ENCODE results near the gene OR13J1. TPM values are rescaled to one million over a fixed set of nuclear protein-coding genes. Genes with fewer than 3 reads are reported as not detected.

Gene OR13J1
- total RNA-seq, 1 experiment from 2014 or later = not detected

- TF ChIP-seq STAT6 (CRISPR knock-in tag; conservative IDR thresholded peaks at IDR 0.05; ENCODE audit: low read depth) (no peak), SP1 (CRISPR knock-in tag; conservative IDR thresholded peaks at IDR 0.05) (no peak), FOXJ3 (CRISPR knock-in tag; IDR thresholded peaks at IDR 0.05; ENCODE audit: borderline replicate concordance) (no peak), ETV6 (CRISPR knock-in tag; IDR thresholded peaks at IDR 0.05) (no peak)
Observed at GRCh38 chr9:35831040-35831439, 39.2 kb downstream of the OR13J1 start (continued).

GRCh38 chr9:35829764-35830096 is 40.5 kb downstream of the OR13J1 start:
- no peaks in the 10 kb centered on the region for H3K36me3 Mint-ChIP-seq
- H3K4me1 Mint-ChIP-seq = peaks cover 24% of the 10 kb centered on the region
- POLR2A ChIA-PET = no interaction called here

DNA sequence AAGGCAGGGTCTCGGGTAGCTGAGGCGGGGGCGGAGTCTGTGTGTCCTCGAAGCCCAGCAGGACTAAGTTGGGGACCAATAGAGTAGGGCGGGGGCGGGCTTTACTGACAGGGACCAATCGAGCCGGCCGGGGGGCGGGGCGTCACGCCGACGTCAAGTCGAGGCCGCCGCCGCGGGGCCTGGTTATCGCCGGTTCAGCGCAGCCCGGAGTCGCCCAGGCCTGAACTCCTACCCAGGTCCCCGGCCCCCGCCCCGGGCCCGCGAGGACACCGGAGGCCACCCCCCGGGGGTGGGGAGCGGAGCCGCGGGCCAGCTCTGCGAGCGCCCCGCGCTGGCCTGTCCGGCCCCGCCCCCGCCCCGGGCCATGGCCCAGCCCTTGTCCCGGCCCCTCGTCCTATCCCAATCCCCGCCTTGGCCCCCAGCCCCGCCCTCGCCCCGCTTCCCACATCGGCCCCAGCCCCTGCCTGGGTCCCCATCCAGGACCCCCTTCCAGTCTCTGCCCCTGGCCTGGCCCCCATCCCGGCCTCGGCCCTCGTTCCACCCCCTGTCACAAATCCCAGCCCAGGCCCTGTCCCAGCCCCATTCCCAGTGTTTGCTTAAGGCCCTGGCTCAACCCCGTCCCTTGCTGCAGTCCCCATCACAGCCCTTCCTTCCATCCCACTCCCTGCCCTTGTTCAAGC is 41.0 kb downstream of the OR13J1 start, which contains the start of gene TMEM8B:
Gene TMEM8B (plus strand): TSS at position 145 of the 680 bp plus-strand sequence. CDS start 220 bp downstream, at position 365.
- H3K27me3 Mint-ChIP-seq (ENCODE audit: low read depth) = peaks cover 2% of the 10 kb centered on the region; the same call in 1 of the 2 replicates
- ATAC-seq (peak; percentile 91), DNase-seq (ENCODE audit: low spot score) (peak; percentile 97)
- ChIA-PET CTCF (interaction anchor here (0.6 to 2.7 kb wide), 19 partner anchors 10 to 226 kb away, joined by 3 to 27 read pairs (median 4); partner anchors contain the start of gene HINT2), POLR2A (interaction anchor here (0.7 to 1.0 kb wide), 3 partner anchors 15 to 39 kb away, joined by 3 to 5 read pairs (median 3); partner anchors contain the start of gene SPAG8)
- H3K4me1 Mint-ChIP-seq = peaks cover 21% of the 10 kb centered on the region
- H3K4me3 Mint-ChIP-seq = peak within 1 kb of the TSS; percentile 75
- no peaks in the 10 kb centered on the region for H3K9me3 Mint-ChIP-seq
- no peaks in the 10 kb centered on the region for H3K36me3 Mint-ChIP-seq
- peak within 1 kb of the TSS; percentile 77 for H3K27ac Mint-ChIP-seq
- peak; percentile 62 for TF ChIP-seq PRDM15 (CRISPR knock-in tag; IDR thresholded peaks at IDR 0.05)
- TF ChIP-seq NFYB (CRISPR knock-in tag; conservative IDR thresholded peaks at IDR 0.05; ENCODE audit: low read depth) = peak; percentile 69; the same call in 1 of the 2 replicates
- no peak for TF ChIP-seq FOXJ3 (CRISPR knock-in tag; IDR thresholded peaks at IDR 0.05; ENCODE audit: borderline replicate concordance)
- TF ChIP-seq ATF2 (CRISPR knock-in tag; IDR thresholded peaks at IDR 0.05; ENCODE audit: borderline replicate concordance, low read depth) = no peak
- no peak for TF ChIP-seq CREB1 (CRISPR knock-in tag; IDR thresholded peaks at IDR 0.05)
- TF ChIP-seq SP1 (CRISPR knock-in tag; conservative IDR thresholded peaks at IDR 0.05) = 0 out of 2 replicates have a peak, but pooled peaks have one; percentile 46
- TF ChIP-seq ELF4 (CRISPR knock-in tag; IDR thresholded peaks at IDR 0.05; ENCODE audit: low read depth) = no peak

More at GRCh38 chr9:35829764-35830096, 40.5 kb downstream of the OR13J1 start:
- ATAC-seq (no peak), DNase-seq (ENCODE audit: low spot score) (no peak)
- no peak for TF ChIP-seq EMX1 (CRISPR knock-in tag; IDR thresholded peaks at IDR 0.05)
- no peak for TF ChIP-seq SOX15 (CRISPR knock-in tag; IDR thresholded peaks at IDR 0.05)
- TF ChIP-seq ZNF263 (CRISPR knock-in tag; IDR thresholded peaks at IDR 0.05; ENCODE audit: low read depth) = no peak
- no peak for TF ChIP-seq MLX (CRISPR knock-in tag; IDR thresholded peaks at IDR 0.05)
- TF ChIP-seq ZBTB21 (CRISPR knock-in tag; IDR thresholded peaks at IDR 0.05; ENCODE audit: borderline replicate concordance) = no peak
- no peak for TF ChIP-seq CDX4 (CRISPR knock-in tag; IDR thresholded peaks at IDR 0.05; ENCODE audit: borderline replicate concordance)
- TF ChIP-seq, protein P1, sequence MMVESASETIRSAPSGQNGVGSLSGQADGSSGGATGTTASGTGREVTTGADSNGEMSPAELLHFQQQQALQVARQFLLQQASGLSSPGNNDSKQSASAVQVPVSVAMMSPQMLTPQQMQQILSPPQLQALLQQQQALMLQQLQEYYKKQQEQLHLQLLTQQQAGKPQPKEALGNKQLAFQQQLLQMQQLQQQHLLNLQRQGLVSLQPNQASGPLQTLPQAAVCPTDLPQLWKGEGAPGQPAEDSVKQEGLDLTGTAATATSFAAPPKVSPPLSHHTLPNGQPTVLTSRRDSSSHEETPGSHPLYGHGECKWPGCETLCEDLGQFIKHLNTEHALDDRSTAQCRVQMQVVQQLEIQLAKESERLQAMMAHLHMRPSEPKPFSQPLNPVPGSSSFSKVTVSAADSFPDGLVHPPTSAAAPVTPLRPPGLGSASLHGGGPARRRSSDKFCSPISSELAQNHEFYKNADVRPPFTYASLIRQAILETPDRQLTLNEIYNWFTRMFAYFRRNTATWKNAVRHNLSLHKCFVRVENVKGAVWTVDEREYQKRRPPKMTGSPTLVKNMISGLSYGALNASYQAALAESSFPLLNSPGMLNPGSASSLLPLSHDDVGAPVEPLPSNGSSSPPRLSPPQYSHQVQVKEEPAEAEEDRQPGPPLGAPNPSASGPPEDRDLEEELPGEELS (CRISPR knock-in tag; IDR thresholded peaks at IDR 0.05) = no peak
- TF ChIP-seq, protein P2, sequence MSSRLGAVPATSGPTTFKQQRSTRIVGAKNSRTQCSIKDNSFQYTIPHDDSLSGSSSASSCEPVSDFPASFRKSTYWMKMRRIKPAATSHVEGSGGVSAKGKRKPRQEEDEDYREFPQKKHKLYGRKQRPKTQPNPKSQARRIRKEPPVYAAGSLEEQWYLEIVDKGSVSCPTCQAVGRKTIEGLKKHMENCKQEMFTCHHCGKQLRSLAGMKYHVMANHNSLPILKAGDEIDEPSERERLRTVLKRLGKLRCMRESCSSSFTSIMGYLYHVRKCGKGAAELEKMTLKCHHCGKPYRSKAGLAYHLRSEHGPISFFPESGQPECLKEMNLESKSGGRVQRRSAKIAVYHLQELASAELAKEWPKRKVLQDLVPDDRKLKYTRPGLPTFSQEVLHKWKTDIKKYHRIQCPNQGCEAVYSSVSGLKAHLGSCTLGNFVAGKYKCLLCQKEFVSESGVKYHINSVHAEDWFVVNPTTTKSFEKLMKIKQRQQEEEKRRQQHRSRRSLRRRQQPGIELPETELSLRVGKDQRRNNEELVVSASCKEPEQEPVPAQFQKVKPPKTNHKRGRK (CRISPR knock-in tag; IDR thresholded peaks at IDR 0.05; ENCODE audit: borderline replicate concordance) = no peak
- no peak for TF ChIP-seq SMAD4 (CRISPR knock-in tag; IDR thresholded peaks at IDR 0.05)
- no peak for TF ChIP-seq ETV6 (CRISPR knock-in tag; IDR thresholded peaks at IDR 0.05)
- Mint-ChIP-seq H3K27ac (peak overlapping the region; percentile 38; the same call in 1 of the 2 replicates), H3K4me3 (peak overlapping the region; percentile 73), H3K9me3 (no peaks in the 10 kb centered on the region), H3K27me3 (ENCODE audit: low read depth) (peaks cover 2% of the 10 kb centered on the region; the same call in 1 of the 2 replicates)
- CTCF ChIA-PET = interaction anchor here (1.8 to 2.7 kb wide), 5 partner anchors 16 to 81 kb away, joined by 7 to 22 read pairs (median 8); no protein-coding TSS in a partner anchor
